GM19452 (cell line): ENCODE data around the gene PFDN1.

Experiments
- ATAC-seq: cut with Tn5 transposase; IDR thresholded peaks from one replicate; pipeline ENCODE4 v1.9.1; 2021; ENCODE audit not compliant: unreplicated experiment

The PFDN1 gene

GRCh38 chr5:140329739-140330481, 27.0 kb upstream of the PFDN1 start:
- ATAC-seq = no peak

- ATAC-seq = no peak
These were observed 25.3 kb upstream of the PFDN1 start for GRCh38 chr5:140328036-140328764.

- no peak for ATAC-seq
These were observed 24.7 kb upstream of the PFDN1 start for GRCh38 chr5:140327589-140327988.

GRCh38 chr5:140325486-140325885, 22.6 kb upstream of the PFDN1 start:
- ATAC-seq = no peak

GRCh38 chr5:140324617-140325241, 21.8 kb upstream of the PFDN1 start:
- no peak for ATAC-seq

GRCh38 chr5:140324041-140324600, 21.2 kb upstream of the PFDN1 start:
- ATAC-seq = no peak

GRCh38 chr5:140322751-140323731, 20.1 kb upstream of the PFDN1 start:
- no peak for ATAC-seq

GRCh38 chr5:140321796-140322195, 18.9 kb upstream of the PFDN1 start:
- ATAC-seq = peak; percentile 80

GRCh38 chr5:140319833-140320232, 16.9 kb upstream of the PFDN1 start:
- ATAC-seq = no peak

- ATAC-seq = no peak
These were observed 15.9 kb upstream of the PFDN1 start for GRCh38 chr5:140318792-140319191.

- no peak for ATAC-seq
These were observed 15.0 kb upstream of the PFDN1 start for GRCh38 chr5:140317859-140318258.

GRCh38 chr5:140312791-140313189, 9.9 kb upstream of the PFDN1 start:
- ATAC-seq = no peak

GRCh38 chr5:140312067-140312790, 9.3 kb upstream of the PFDN1 start:
- ATAC-seq = no peak

GRCh38 chr5:140311011-140311467, 8.1 kb upstream of the PFDN1 start:
- ATAC-seq = no peak

GRCh38 chr5:140310434-140310833, 7.5 kb upstream of the PFDN1 start:
- ATAC-seq = no peak

- no peak for ATAC-seq
These were observed 6.9 kb upstream of the PFDN1 start for GRCh38 chr5:140309706-140310249.

- ATAC-seq = no peak
These were observed 2.6 kb upstream of the PFDN1 start for GRCh38 chr5:140305471-140305870.

GRCh38 chr5:140303966-140304365, 1.1 kb upstream of the PFDN1 start:
- ATAC-seq = no peak

- ATAC-seq = no peak
These were observed 1.8 kb downstream of the PFDN1 start for GRCh38 chr5:140301136-140301535.
